Activated T-helper 1 cell treated with anti-CD3 and anti-CD28 coated beads, Interleukin-12 subunit alpha, Interleukin-12 subunit beta, Interleukin-2, Interleukin-4 antibody, amounts not matched to agents 30 ng/mL and 10 ng/mL and 1 ng/mL, durations not matched to agents 14 hours and 24 hours and 36 hours (primary cell): Measurements from ENCODE around the gene IQCM. TPM values are rescaled to one million over a fixed set of nuclear protein-coding genes. Genes with fewer than 3 reads are reported as not detected.

Experiments
- DNase-seq: peaks from one replicate; pipeline ENCODE4 v3.0.0; 2021; ENCODE audit warnings: low spot score
- H3K27ac Mint-ChIP-seq: one replicate; pipeline ENCODE4 v1.8.0; 2021; ENCODE audit warnings: mild to moderate bottlenecking, mixed read lengths
- H3K27me3 Mint-ChIP-seq: one replicate; pipeline ENCODE4 v1.8.0; 2022; ENCODE audit warnings: mild to moderate bottlenecking, moderate library complexity, mixed read lengths; ENCODE audit not compliant: insufficient read depth
- H3K36me3 Mint-ChIP-seq: one replicate; pipeline ENCODE4 v1.8.0; 2021; ENCODE audit warnings: low read depth, mixed read lengths
- H3K4me1 Mint-ChIP-seq: one replicate; pipeline ENCODE4 v1.8.0; 2021; ENCODE audit warnings: low read depth, mixed read lengths
- H3K4me3 Mint-ChIP-seq: one replicate; pipeline ENCODE4 v1.8.0; 2021; ENCODE audit warnings: mild to moderate bottlenecking, moderate library complexity, mixed read lengths
- H3K9me3 Mint-ChIP-seq: one replicate; pipeline ENCODE4 v1.8.0; 2021; ENCODE audit warnings: mixed read lengths
- intact Hi-C: fragments of 100-400 bp; cut with micrococcal nuclease; formaldehyde crosslinking; loops from one replicate; pipeline ENCODE4 v1.15.1; 2024
- total RNA-seq: library from RNA; stranded (reverse); gene quantifications from 2 replicates; pipeline ENCODE4 v1.2.3, GENCODE V29; 2022

The IQCM gene, protein sequence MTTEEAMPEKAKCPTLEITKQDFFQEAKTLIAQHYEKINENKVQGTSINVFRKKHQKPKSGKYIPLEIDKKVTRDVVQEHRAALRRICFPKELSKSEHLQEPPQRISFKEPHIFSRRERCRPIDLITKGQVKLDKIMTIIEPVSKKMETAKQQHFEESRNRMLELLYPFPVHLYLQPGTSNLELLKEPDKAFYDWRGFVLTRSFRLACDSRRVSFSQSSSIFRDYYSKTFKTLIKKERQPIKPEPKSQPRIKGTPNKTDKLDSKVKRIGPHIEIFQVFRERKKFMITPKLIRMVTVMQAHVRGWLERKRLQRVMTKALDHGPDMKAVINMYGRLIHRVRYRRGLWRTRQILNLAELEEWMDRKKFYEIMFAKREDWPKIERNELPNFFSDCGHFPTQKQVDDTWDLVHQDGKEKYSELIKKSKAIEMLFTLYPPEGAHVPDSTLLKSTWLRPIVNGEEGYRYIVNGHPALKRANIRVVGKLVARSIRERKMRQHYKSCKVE
- total RNA-seq = not detected in 2 replicates

DNA sequence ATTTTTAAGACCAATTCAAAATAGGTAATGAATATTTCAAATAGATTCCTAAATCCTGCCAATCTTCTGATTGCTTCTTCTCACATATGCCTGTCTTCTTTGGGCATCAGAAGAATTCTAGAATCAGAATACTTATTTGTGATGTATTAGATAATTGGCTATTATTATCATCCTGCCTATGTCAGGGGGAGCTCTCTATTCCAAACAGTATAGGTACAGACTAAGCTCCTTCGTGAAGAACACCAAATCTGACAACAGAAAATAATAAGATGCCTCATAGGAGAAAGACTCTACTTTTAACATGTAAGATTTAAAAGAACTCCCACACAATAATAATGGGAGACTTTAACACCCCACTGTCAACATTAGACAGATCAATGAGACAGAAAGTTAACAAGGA lies at the start of gene IQCM:
IQCM (minus strand) TSS at position 101 of the 400 bp plus-strand sequence. CDS start 73,152 bp downstream, outside the sequence.
- Mint-ChIP-seq H3K9me3 (no peaks in the 10 kb centered on the region), H3K4me1 (no peaks in the 10 kb centered on the region), H3K27ac (no peak within 1 kb of the TSS), H3K4me3 (no peak within 1 kb of the TSS), H3K27me3 (no peaks in the 10 kb centered on the region), H3K36me3 (no peaks in the 10 kb centered on the region)
- intact Hi-C loops = no loop called here
- no peak for DNase-seq

DNA sequence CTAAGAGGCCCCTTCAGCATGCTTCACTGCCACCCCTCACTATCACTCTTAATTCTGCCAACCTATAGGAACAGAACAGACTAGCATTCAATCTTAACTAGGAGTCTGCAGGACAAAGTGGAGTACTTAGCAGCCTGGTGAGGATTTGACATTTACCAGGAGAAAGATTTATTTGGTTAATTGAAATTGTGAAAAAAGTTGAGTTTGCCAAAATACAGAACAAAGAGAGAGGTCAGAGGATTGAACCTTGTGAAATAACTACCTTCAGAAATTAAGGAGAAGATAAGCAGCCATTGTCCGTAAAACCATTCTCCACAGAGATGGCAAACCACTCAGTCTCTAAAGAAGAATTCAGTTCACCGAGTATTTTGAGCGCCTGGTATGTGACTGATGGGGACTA lies 41.8 kb upstream of the IQCM start:
- H3K36me3 Mint-ChIP-seq = no peaks in the 10 kb centered on the region
- no peaks in the 10 kb centered on the region for H3K4me1 Mint-ChIP-seq
- no peaks in the 10 kb centered on the region for H3K9me3 Mint-ChIP-seq
- intact Hi-C loops = no loop called here
- no peaks in the 10 kb centered on the region for H3K27me3 Mint-ChIP-seq
- DNase-seq = no peak
- H3K4me3 Mint-ChIP-seq = no peak overlapping the region
- no peak overlapping the region for H3K27ac Mint-ChIP-seq

DNA sequence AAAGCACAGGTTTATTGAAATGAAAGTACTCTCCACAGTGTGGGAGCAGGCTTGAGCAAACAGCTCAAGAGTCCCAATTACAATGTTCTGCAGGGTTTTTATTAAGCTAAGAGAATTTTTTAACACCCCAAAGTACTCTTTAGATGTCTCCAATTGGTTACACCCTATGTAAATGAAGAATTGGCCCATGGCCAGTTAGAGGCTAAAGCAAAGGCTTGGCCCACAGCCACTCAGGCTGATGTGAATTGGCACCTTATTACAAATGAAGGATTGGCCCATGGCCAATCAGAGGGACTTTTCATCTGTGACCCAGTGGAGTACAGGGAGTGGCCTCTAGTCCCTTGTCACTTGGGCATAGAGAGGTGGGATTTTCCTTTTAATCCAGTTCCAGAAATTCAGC lies 30.1 kb upstream of the IQCM start:
- Mint-ChIP-seq H3K4me1 (no peaks in the 10 kb centered on the region), H3K9me3 (no peaks in the 10 kb centered on the region), H3K4me3 (no peak overlapping the region), H3K27me3 (no peaks in the 10 kb centered on the region), H3K36me3 (no peaks in the 10 kb centered on the region), H3K27ac (no peak overlapping the region)
- intact Hi-C loops = no loop called here
- no peak for DNase-seq

DNA sequence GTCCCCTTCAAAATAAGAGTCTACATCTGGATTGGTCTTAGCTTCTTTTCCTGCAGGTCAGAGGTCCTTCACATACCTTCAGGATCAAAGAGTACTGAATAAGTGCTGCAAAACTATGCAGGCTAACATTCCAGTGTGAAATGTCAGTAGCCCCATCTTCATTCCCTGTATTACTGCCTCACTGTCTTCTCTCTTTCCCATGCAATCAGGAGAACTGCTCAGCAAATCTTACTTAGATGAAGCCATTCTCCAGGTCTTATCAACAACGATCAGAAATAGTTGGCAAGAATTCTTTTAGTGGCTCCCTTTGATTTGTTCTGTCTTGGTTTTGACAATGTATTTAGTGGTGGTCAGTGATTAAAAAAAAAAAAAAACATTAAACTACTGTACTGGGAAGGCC lies 26.0 kb upstream of the IQCM start:
- H3K4me1 Mint-ChIP-seq = no peaks in the 10 kb centered on the region
- intact Hi-C loops = no loop called here
- no peaks in the 10 kb centered on the region for H3K36me3 Mint-ChIP-seq
- no peaks in the 10 kb centered on the region for H3K27me3 Mint-ChIP-seq
- H3K4me3 Mint-ChIP-seq = no peak overlapping the region
- no peak for DNase-seq
- H3K9me3 Mint-ChIP-seq = no peaks in the 10 kb centered on the region
- no peak overlapping the region for H3K27ac Mint-ChIP-seq

DNA sequence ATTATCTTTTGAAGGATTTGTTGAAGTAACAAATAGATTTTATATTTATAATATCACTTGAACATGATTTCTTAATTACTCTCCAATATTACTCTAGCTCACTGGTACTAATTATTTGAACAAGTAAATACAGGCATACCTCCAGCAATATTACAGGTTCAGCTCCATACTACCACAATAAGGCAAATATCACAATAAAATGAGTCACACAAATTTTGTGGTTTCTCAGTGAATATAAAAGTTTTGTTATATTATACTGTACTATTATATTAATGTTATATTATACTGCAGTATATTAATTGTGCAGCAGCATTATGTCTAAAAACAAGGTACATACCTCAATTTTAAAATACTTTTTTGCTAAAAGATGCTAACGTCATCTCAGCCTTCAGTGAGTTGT lies 22.4 kb upstream of the IQCM start:
- H3K27me3 Mint-ChIP-seq = no peaks in the 10 kb centered on the region
- intact Hi-C loops = no loop called here
- H3K27ac Mint-ChIP-seq = no peak overlapping the region
- no peaks in the 10 kb centered on the region for H3K9me3 Mint-ChIP-seq
- no peaks in the 10 kb centered on the region for H3K36me3 Mint-ChIP-seq
- no peaks in the 10 kb centered on the region for H3K4me1 Mint-ChIP-seq
- no peak overlapping the region for H3K4me3 Mint-ChIP-seq
- no peak for DNase-seq

DNA sequence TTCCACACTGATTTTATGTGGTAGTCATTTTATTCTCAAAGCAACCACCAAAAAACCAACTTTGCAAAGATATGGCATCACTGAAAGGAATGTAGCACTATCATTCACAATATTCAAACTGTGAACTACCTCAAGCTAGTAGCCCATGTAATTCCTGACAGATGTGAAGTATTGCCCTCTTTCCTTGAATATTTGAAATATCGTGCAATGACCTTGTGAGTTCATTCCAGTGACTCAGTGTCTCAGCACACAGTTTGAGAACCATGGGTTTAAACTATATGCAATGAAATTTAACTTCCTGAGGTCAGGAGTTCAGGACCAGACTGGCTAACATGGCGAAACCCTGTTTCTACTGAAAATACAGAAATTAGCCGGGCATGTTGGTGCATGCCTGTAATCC lies 20.9 kb upstream of the IQCM start:
- Mint-ChIP-seq H3K36me3 (no peaks in the 10 kb centered on the region), H3K9me3 (no peaks in the 10 kb centered on the region), H3K27me3 (no peaks in the 10 kb centered on the region), H3K4me1 (no peaks in the 10 kb centered on the region), H3K4me3 (no peak overlapping the region), H3K27ac (no peak overlapping the region)
- DNase-seq = no peak
- intact Hi-C loops = no loop called here

DNA sequence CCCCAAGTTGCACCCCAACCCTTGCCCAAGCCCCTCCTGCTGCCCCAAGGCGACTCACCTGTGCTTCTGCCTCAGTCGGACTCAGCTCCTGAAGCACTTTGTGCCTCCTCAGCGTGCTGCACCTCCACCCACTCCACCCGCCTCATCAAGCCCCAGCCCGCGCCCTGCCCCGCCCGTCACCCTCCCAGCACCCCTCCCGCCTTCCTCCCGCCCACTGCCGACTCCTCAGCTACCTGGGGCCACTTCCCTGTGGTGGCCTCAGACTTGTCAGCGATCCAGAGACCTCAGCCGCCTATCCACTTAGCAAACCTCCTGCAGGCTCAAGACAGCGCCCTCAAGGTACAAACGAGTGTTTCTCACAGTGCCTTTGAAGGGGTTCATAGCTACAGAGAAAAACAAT lies 19.6 kb upstream of the IQCM start:
- Mint-ChIP-seq H3K4me1 (no peaks in the 10 kb centered on the region), H3K36me3 (no peaks in the 10 kb centered on the region), H3K27me3 (no peaks in the 10 kb centered on the region), H3K4me3 (no peak overlapping the region), H3K9me3 (no peaks in the 10 kb centered on the region), H3K27ac (no peak overlapping the region)
- intact Hi-C loops = no loop called here
- no peak for DNase-seq

DNA sequence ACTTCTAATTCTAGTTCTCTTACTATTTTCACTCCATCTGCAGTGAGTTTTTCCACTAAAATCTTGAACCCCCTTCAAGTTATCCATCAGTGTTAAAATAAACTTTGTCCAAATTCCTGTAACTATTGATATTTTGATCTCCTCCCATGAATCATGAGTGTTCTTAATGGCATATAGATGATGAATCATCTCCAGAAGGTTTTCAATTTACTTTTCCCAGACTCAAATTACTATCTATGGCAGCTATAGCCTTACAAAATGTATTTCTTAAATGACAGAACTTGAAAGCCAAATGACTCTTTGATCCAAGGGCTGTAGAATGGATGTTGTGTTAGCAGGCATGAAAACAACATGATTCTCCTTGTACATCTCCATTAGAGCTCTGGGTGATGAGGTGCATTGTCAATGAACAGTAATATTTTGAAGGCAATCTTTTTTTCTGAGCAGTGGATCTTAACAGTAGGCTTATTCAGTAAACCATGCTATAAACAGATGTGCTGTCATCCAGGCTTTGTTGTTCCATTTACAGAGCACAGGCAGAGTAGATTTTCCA lies 16.1 kb upstream of the IQCM start:
- Mint-ChIP-seq H3K27ac (no peak overlapping the region), H3K4me1 (no peaks in the 10 kb centered on the region), H3K27me3 (no peaks in the 10 kb centered on the region), H3K36me3 (no peaks in the 10 kb centered on the region), H3K4me3 (no peak overlapping the region), H3K9me3 (no peaks in the 10 kb centered on the region)
- DNase-seq = no peak
- intact Hi-C loops = no loop called here

DNA sequence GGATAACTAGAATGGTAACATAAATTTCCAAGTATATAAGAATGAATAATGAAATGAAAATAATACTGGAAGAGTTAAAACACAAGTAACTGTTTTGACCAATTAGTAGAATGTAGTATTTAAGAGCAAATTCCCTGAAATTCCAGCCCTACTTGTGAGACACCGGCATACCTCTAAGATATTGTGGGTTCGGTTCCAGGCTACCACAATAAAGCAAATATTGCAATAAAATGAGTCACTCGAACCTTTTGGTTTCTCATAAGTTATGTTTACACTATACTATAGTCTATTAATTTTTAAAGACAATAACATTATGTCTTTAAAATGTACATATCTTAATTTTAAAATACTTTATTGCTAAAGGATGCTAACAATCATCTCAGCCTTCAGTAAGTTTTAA lies 15.2 kb upstream of the IQCM start:
- H3K36me3 Mint-ChIP-seq = no peaks in the 10 kb centered on the region
- H3K27ac Mint-ChIP-seq = no peak overlapping the region
- no peaks in the 10 kb centered on the region for H3K27me3 Mint-ChIP-seq
- no peaks in the 10 kb centered on the region for H3K9me3 Mint-ChIP-seq
- H3K4me1 Mint-ChIP-seq = no peaks in the 10 kb centered on the region
- intact Hi-C loops = no loop called here
- H3K4me3 Mint-ChIP-seq = no peak overlapping the region
- no peak for DNase-seq

DNA sequence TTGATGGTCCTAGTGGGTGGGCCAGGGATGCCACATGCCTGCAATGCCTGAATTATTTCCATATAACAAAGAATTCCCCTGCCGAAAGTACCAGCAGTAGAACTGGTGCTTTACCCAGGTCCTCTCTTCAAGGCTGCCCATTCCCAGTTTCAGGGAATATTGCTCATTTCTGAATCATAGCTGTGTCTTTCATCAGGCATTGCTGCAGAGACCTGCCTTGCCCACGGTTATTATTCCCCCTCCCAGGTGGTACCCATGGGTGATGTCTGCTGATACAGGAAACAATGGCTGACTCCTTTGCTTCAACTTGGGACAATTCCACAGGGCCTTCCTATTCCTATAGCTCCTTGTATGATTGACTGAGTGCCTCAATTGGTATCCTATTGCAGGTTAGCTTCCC lies 9.7 kb upstream of the IQCM start:
- Mint-ChIP-seq H3K27me3 (no peaks in the 10 kb centered on the region), H3K9me3 (no peaks in the 10 kb centered on the region), H3K4me1 (no peaks in the 10 kb centered on the region), H3K27ac (no peak overlapping the region), H3K4me3 (no peak overlapping the region), H3K36me3 (no peaks in the 10 kb centered on the region)
- intact Hi-C loops = no loop called here
- DNase-seq = no peak

DNA sequence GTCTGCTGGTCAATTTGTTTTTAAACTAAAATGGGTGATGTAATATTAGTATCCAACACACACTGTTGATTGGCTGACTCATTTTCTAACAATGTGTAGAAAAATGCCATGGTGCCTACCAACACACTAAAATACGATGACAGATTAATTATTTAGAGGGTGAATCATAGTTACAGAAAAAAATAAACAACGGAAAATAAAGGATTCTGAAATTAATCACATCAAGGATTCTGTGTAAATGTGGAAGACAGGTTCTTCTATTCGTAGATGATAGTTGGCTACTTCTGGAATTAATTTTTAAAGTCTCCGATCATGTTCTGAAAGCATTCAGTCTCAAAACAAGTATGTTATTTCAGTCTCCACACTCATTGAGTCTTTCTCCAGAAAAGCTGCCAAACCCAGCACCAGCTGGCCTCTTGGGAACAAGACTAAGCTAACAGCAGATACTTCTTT lies 8.2 kb upstream of the IQCM start:
- intact Hi-C loops = no loop called here
- DNase-seq = no peak
- Mint-ChIP-seq H3K9me3 (no peaks in the 10 kb centered on the region), H3K4me3 (no peak overlapping the region), H3K27ac (no peak overlapping the region), H3K27me3 (no peaks in the 10 kb centered on the region), H3K36me3 (no peaks in the 10 kb centered on the region), H3K4me1 (no peaks in the 10 kb centered on the region)

DNA sequence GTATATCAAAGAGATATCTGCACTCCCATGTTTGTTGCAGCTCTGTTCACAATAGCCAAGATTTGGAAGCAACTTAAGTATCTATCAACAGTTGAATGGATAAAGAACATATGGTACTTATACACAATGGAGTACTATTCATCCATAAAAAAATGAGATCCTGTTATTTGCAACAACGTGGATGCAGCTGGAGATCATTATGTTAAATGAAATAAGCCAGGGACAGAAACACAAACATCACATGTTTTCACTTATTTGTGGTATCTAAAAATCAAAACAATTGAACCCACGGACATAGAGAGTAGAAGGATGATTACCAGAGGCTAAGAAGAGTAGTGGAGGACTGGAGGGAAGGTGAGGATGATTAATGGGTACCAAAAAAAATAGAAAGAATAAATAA lies 14.2 kb downstream of the IQCM start:
- intact Hi-C loops = no loop called here
- Mint-ChIP-seq H3K36me3 (no peaks in the 10 kb centered on the region), H3K9me3 (no peaks in the 10 kb centered on the region), H3K27ac (no peak overlapping the region), H3K4me3 (no peak overlapping the region), H3K27me3 (no peaks in the 10 kb centered on the region), H3K4me1 (no peaks in the 10 kb centered on the region)
- DNase-seq = no peak

DNA sequence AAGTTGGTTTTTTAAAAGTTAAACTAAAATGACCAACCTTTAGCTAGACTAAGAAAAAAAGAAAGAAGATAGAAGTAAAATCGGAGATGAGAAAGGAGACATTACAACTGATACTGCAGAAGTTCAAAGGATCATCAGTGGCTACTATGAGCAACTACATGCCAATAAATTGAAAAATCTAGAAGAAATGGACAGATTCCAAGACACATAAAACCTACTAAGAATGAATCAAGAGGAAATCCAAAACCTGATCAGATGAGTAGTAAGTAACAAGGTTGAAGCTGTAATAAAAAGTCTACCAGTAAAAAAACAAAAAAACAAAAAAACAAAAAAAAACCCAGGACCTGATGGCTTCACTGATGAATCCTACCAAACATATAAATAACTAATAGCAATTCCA lies 16.1 kb downstream of the IQCM start:
- DNase-seq = no peak
- H3K36me3 Mint-ChIP-seq = no peaks in the 10 kb centered on the region
- H3K27me3 Mint-ChIP-seq = no peaks in the 10 kb centered on the region
- no peak overlapping the region for H3K4me3 Mint-ChIP-seq
- no peak overlapping the region for H3K27ac Mint-ChIP-seq
- no peaks in the 10 kb centered on the region for H3K4me1 Mint-ChIP-seq
- H3K9me3 Mint-ChIP-seq = no peaks in the 10 kb centered on the region
- intact Hi-C loops = no loop called here
